HEK293 (cell line): ENCODE data around the gene CHST15.

Experiments used
- CTCF ChIA-PET: fragments of 350-600 bp; formaldehyde crosslinking; extraction: SDS; loops from one replicate; lab custom pipeline; 2021; ENCODE audit warnings: antibody characterized with exemption; lab: Yijun Ruan, JAX
- POLR2A ChIA-PET: fragments of 300-600 bp; formaldehyde crosslinking; extraction: SDS; loops from one replicate; lab custom pipeline; 2020; ENCODE audit warnings: antibody characterized with exemption, inconsistent platforms; lab: Yijun Ruan, JAX
- H3K27ac ChIP-seq: fragments of 200-500 bp; sonication (Bioruptor generic); 2 replicates; pipeline ENCODE4 v1.5.1; 2014; ENCODE audit warnings: low read depth, low read length, control low read depth, inconsistent platforms; ENCODE audit errors: extremely low read depth
- H3K36me3 ChIP-seq, 2 experiments: fragments of 200-500 bp in 1 of 2; sonication (Bioruptor generic) in 1 of 2; 1 replicate in 1 of 2; 2 replicates in 1 of 2; pipeline ENCODE4 v1.5.1; 2014 to 2017; ENCODE audit warnings: inconsistent platforms in 2 of 2, low read length in 2 of 2; ENCODE audit not compliant: control insufficient read depth in 2 of 2, insufficient read depth in 1 of 2
- H3K4me1 ChIP-seq: fragments of 200-500 bp; sonication (Bioruptor generic); 2 replicates; pipeline ENCODE4 v1.5.1; 2014; ENCODE audit warnings: mild to moderate bottlenecking, low read length, inconsistent platforms; ENCODE audit not compliant: control insufficient read depth, insufficient read depth
- H3K4me3 ChIP-seq: 2 replicates; pipeline ENCODE4 v1.5.1; 2011; ENCODE audit warnings: low read depth, mild to moderate bottlenecking, control low read depth, low read length, moderate library complexity
- H3K9me3 ChIP-seq: fragments of 200-500 bp; sonication (Bioruptor generic); 2 replicates; pipeline ENCODE4 v1.5.1; 2014; ENCODE audit warnings: low read depth, low read length, inconsistent platforms; ENCODE audit not compliant: control insufficient read depth, insufficient read depth
- KLF1 ChIP-seq: fragments of 450-650 bp; formaldehyde crosslinking; IDR thresholded peaks from 2 replicates; pipeline ENCODE4 v1.5.1; 2016; ENCODE audit warnings: missing biosample characterization, missing genetic modification characterization
- KLF8 ChIP-seq: fragments of 450-650 bp; formaldehyde crosslinking; IDR thresholded peaks from 2 replicates; pipeline ENCODE4 v1.5.1; 2016; ENCODE audit warnings: missing biosample characterization, missing genetic modification characterization
- MZF1 ChIP-seq: fragments of 450-650 bp; formaldehyde crosslinking; IDR thresholded peaks from 2 replicates; pipeline ENCODE4 v1.5.1; 2017; ENCODE audit warnings: missing biosample characterization, missing genetic modification characterization, borderline replicate concordance
- SP2 ChIP-seq: fragments of 450-650 bp; formaldehyde crosslinking; IDR thresholded peaks from 2 replicates; pipeline ENCODE4 v1.5.1; 2016; ENCODE audit warnings: missing biosample characterization, missing genetic modification characterization
- SP3 ChIP-seq: fragments of 450-650 bp; formaldehyde crosslinking; IDR thresholded peaks from 2 replicates; pipeline ENCODE4 v1.5.1; 2016; ENCODE audit warnings: missing biosample characterization, missing genetic modification characterization
- ZBTB17 ChIP-seq: fragments of 450-650 bp; formaldehyde crosslinking; IDR thresholded peaks from 2 replicates; pipeline ENCODE4 v1.5.1; 2016; ENCODE audit warnings: missing biosample characterization, missing genetic modification characterization
- ZBTB20 ChIP-seq: fragments of 450-650 bp; formaldehyde crosslinking; IDR thresholded peaks from 2 replicates; pipeline ENCODE4 v1.5.1; 2016; ENCODE audit warnings: missing biosample characterization, missing genetic modification characterization
- ZEB2 ChIP-seq: fragments of 450-650 bp; formaldehyde crosslinking; IDR thresholded peaks from 2 replicates; pipeline ENCODE4 v1.5.1; 2016; ENCODE audit warnings: missing biosample characterization, missing genetic modification characterization
- ZFP3 ChIP-seq: fragments of 450-650 bp; formaldehyde crosslinking; IDR thresholded peaks from 2 replicates; pipeline ENCODE4 v1.5.1; 2016; ENCODE audit warnings: low read depth, missing biosample characterization, missing genetic modification characterization
- ZNF175 ChIP-seq: fragments of 450-650 bp; formaldehyde crosslinking; IDR thresholded peaks from 2 replicates; pipeline ENCODE4 v1.5.1; 2016; ENCODE audit warnings: missing biosample characterization, missing genetic modification characterization
- ZNF184 ChIP-seq: fragments of 450-650 bp; IDR thresholded peaks from 2 replicates; pipeline ENCODE4 v1.5.1; 2018; ENCODE audit warnings: missing biosample characterization, mild to moderate bottlenecking, missing genetic modification characterization
- ZNF335 ChIP-seq: fragments of 450-650 bp; formaldehyde crosslinking; conservative IDR thresholded peaks from 2 replicates; pipeline ENCODE4 v1.5.1; 2016; ENCODE audit warnings: missing biosample characterization, missing genetic modification characterization
- ZNF426 ChIP-seq: fragments of 450-650 bp; formaldehyde crosslinking; IDR thresholded peaks from 2 replicates; pipeline ENCODE4 v1.5.1; 2017; ENCODE audit warnings: missing biosample characterization, missing genetic modification characterization, mild to moderate bottlenecking, inconsistent platforms, moderate library complexity
- ZNF600 ChIP-seq: fragments of 450-650 bp; formaldehyde crosslinking; IDR thresholded peaks from 2 replicates; pipeline ENCODE4 v1.5.1; 2016; ENCODE audit warnings: missing biosample characterization, missing genetic modification characterization
- TF ChIP-seq, protein P1 (sequence below): fragments of 450-650 bp; formaldehyde crosslinking; IDR thresholded peaks from 2 replicates; pipeline ENCODE4 v1.5.1; 2016; ENCODE audit warnings: missing biosample characterization, missing genetic modification characterization
- TF ChIP-seq, protein P2 (sequence below): fragments of 450-650 bp; formaldehyde crosslinking; IDR thresholded peaks from 2 replicates; pipeline ENCODE4 v1.5.1; 2016; ENCODE audit warnings: missing biosample characterization, missing genetic modification characterization
- TF ChIP-seq, protein P3 (sequence below): sonication (generic); formaldehyde crosslinking; IDR thresholded peaks from 2 replicates; pipeline ENCODE4 v1.8.1; 2022; ENCODE audit warnings: mild to moderate bottlenecking, moderate library complexity, missing genetic modification reagents
- TF ChIP-seq, protein P4 (sequence below): fragments of 450-650 bp; formaldehyde crosslinking; IDR thresholded peaks from 2 replicates; pipeline ENCODE4 v1.5.1; 2016; ENCODE audit warnings: missing biosample characterization, missing genetic modification characterization
- TF ChIP-seq, protein P5 (sequence below): fragments of 450-650 bp; formaldehyde crosslinking; optimal IDR thresholded peaks from 2 replicates; pipeline ENCODE3; 2016; ENCODE audit warnings: missing biosample characterization, mild to moderate bottlenecking, missing genetic modification characterization
- TF ChIP-seq, protein P6 (sequence below): fragments of 450-650 bp; formaldehyde crosslinking; IDR thresholded peaks from 2 replicates; pipeline ENCODE4 v1.5.1; 2016; ENCODE audit warnings: missing biosample characterization, missing genetic modification characterization

The CHST15 gene

DNA sequence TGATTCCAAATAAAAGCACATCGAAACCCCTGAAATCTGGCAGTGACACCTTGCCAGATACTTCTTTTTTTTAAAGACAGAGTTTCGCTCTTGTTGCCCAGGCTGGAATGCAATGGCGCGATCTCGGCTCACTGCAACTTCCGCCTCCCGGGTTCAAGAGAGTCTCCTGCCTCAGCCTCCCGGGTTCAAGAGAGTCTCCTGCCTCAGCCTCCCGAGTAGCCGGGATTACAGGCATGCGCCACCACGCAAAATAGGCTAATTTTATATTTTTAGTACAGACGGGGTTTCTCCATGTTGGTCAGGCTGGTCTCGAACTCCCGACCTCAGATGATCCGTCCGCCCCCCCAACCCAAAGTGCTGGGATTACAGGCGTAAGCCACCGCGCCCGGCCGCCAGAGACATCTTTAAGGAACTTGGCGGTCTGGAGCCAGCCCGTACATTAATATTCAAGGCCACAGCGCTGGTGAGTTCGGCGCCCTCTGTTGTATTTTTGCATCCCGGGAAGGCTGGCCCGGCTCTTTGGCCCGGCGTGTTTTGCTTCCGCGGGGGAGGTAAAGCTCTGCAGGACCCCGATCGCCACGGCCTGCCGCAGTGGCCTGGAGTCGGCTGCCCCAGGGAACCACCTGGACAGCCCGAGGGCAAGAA is 498 bp upstream of the CHST15 start (continued):
- TF ChIP-seq KLF1 (tag by site-specific recombination): 0 out of 2 replicates have a peak, but pooled peaks have one; percentile 1

DNA sequence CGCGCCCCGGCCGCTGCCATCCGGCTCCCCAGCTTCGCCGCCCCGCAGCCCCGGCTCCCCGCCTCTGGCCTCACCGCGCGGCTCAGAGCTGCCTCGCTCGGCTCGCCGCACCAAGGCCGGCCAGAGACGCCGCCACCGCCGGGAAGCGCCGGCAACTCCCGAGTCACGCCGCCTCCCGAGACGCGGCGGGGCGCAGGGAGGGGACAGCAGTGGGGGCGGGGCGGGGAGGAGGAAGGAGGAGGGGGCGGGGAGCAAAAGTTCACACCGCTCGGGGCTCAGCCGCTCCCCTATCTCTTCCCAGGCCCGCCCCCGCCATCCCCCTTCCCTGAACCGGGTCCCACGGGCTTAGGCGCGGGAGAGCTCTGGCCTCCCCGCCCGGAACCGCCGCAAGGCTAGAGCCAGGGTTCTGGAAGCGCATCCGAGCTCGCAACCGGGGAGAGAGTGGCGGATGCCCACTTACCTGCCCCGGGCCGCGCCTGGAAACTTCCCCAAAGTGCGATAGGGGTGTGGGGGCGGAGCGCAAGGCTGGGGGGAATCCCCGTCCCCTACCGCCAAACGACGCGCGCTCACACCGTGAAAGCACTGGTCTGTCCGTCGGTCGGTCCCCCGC is 1.0 kb downstream of the CHST15 start:
- peak overlapping the region; percentile 66 for H3K4me3 ChIP-seq
- no peaks in the 10 kb centered on the region for H3K9me3 ChIP-seq
- peaks cover 11% of the 10 kb centered on the region for H3K4me1 ChIP-seq
- ChIA-PET POLR2A (interaction anchor here (0.7 to 2.4 kb wide), 7 partner anchors 14 to 293 kb away, joined by 3 to 8 read pairs (median 3); no protein-coding TSS in a partner anchor), CTCF (interaction anchor here (0.6 to 2.7 kb wide), 6 partner anchors 97 to 346 kb away, joined by 3 to 17 read pairs (median 3); no protein-coding TSS in a partner anchor)
- peak overlapping the region; percentile 90; the same call in 1 of the 2 replicates for H3K27ac ChIP-seq
- no peaks in the 10 kb centered on the region for H3K36me3 ChIP-seq
- no peak for TF ChIP-seq ZNF426
- TF ChIP-seq, protein P1, sequence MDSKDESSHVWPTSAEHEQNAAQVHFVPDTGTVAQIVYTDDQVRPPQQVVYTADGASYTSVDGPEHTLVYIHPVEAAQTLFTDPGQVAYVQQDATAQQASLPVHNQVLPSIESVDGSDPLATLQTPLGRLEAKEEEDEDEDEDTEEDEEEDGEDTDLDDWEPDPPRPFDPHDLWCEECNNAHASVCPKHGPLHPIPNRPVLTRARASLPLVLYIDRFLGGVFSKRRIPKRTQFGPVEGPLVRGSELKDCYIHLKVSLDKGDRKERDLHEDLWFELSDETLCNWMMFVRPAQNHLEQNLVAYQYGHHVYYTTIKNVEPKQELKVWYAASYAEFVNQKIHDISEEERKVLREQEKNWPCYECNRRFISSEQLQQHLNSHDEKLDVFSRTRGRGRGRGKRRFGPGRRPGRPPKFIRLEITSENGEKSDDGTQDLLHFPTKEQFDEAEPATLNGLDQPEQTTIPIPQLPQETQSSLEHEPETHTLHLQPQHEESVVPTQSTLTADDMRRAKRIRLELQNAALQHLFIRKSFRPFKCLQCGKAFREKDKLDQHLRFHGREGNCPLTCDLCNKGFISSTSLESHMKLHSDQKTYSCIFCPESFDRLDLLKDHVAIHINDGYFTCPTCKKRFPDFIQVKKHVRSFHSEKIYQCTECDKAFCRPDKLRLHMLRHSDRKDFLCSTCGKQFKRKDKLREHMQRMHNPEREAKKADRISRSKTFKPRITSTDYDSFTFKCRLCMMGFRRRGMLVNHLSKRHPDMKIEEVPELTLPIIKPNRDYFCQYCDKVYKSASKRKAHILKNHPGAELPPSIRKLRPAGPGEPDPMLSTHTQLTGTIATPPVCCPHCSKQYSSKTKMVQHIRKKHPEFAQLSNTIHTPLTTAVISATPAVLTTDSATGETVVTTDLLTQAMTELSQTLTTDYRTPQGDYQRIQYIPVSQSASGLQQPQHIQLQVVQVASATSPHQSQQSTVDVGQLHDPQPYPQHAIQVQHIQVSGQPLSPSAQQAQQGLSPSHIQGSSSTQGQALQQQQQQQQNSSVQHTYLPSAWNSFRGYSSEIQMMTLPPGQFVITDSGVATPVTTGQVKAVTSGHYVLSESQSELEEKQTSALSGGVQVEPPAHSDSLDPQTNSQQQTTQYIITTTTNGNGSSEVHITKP: peak; percentile 38; the same call in 1 of the 2 replicates
- peak; percentile 55; the same call in 1 of the 2 replicates for TF ChIP-seq KLF8 (tag by site-specific recombination)
- TF ChIP-seq ZNF184 (tag by site-specific recombination): no peak
- TF ChIP-seq SP3: peak; percentile 82
- TF ChIP-seq ZBTB20 (tag by site-specific recombination): peak; percentile 82
- TF ChIP-seq, protein P2, sequence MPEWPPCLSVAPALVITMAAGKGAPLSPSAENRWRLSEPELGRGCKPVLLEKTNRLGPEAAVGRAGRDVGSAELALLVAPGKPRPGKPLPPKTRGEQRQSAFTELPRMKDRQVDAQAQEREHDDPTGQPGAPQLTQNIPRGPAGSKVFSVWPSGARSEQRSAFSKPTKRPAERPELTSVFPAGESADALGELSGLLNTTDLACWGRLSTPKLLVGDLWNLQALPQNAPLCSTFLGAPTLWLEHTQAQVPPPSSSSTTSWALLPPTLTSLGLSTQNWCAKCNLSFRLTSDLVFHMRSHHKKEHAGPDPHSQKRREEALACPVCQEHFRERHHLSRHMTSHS (tag by site-specific recombination): no peak
- peak; percentile 11; the same call in 1 of the 2 replicates for TF ChIP-seq MZF1 (tag by site-specific recombination)
- TF ChIP-seq ZNF175 (tag by site-specific recombination): no peak
- peak; percentile 60 for TF ChIP-seq ZBTB17 (tag by site-specific recombination)
- no peak; the same call in 1 of the 2 replicates for TF ChIP-seq ZNF335 (tag by site-specific recombination)
- TF ChIP-seq, protein P3, sequence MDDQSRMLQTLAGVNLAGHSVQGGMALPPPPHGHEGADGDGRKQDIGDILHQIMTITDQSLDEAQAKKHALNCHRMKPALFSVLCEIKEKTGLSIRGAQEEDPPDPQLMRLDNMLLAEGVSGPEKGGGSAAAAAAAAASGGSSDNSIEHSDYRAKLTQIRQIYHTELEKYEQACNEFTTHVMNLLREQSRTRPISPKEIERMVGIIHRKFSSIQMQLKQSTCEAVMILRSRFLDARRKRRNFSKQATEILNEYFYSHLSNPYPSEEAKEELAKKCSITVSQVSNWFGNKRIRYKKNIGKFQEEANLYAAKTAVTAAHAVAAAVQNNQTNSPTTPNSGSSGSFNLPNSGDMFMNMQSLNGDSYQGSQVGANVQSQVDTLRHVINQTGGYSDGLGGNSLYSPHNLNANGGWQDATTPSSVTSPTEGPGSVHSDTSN (CRISPR knock-in tag): 0 out of 2 replicates have a peak, but pooled peaks have one; percentile 27
- TF ChIP-seq, protein P4, sequence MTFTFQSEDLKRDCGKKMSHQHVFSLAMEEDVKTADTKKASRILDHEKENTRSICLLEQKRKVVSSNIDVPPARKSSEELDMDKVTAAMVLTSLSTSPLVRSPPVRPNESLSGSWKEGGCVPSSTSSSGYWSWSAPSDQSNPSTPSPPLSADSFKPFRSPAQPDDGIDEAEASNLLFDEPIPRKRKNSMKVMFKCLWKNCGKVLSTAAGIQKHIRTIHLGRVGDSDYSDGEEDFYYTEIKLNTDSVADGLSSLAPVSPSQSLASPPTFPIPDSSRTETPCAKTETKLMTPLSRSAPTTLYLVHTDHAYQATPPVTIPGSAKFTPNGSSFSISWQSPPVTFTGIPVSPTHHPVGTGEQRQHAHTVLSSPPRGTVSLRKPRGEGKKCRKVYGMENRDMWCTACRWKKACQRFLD: no peak
- peak; percentile 24; the same call in 1 of the 2 replicates for TF ChIP-seq SP2
- TF ChIP-seq ZNF600: peak; percentile 29; the same call in 1 of the 2 replicates
- TF ChIP-seq, protein P5, sequence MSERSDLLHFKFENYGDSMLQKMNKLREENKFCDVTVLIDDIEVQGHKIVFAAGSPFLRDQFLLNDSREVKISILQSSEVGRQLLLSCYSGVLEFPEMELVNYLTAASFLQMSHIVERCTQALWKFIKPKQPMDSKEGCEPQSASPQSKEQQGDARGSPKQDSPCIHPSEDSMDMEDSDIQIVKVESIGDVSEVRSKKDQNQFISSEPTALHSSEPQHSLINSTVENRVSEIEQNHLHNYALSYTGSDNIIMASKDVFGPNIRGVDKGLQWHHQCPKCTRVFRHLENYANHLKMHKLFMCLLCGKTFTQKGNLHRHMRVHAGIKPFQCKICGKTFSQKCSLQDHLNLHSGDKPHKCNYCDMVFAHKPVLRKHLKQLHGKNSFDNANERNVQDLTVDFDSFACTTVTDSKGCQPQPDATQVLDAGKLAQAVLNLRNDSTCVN (tag by site-specific recombination): peak; percentile 73
- peak; percentile 70 for TF ChIP-seq ZEB2 (tag by site-specific recombination)
- TF ChIP-seq ZFP3 (tag by site-specific recombination): no peak
- TF ChIP-seq, protein P6, sequence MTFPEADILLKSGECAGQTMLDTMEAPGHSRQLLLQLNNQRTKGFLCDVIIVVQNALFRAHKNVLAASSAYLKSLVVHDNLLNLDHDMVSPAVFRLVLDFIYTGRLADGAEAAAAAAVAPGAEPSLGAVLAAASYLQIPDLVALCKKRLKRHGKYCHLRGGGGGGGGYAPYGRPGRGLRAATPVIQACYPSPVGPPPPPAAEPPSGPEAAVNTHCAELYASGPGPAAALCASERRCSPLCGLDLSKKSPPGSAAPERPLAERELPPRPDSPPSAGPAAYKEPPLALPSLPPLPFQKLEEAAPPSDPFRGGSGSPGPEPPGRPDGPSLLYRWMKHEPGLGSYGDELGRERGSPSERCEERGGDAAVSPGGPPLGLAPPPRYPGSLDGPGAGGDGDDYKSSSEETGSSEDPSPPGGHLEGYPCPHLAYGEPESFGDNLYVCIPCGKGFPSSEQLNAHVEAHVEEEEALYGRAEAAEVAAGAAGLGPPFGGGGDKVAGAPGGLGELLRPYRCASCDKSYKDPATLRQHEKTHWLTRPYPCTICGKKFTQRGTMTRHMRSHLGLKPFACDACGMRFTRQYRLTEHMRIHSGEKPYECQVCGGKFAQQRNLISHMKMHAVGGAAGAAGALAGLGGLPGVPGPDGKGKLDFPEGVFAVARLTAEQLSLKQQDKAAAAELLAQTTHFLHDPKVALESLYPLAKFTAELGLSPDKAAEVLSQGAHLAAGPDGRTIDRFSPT (tag by site-specific recombination): 0 out of 2 replicates have a peak, but pooled peaks have one; percentile 15
